Keratinocyte (primary cell): ENCODE measurements around the gene FPR3. TPM values are rescaled to one million over a fixed set of nuclear protein-coding genes. Genes with fewer than 3 reads are reported as not detected.

ENCODE experiments used
- DNase-seq: peaks from one replicate; pipeline ENCODE4 v3.0.0-alpha.2; 2011; ENCODE audit warnings: low read depth, missing footprints, low spot score
- FAIRE-seq: peaks from 2 replicates; lab custom pipeline; 2011; peaks lifted over from hg19 to GRCh38; lab: Jason Lieb, UNC
- H2AFZ ChIP-seq: 2 replicates; pipeline ENCODE4 v1.6.0; 2012; ENCODE audit warnings: low read length, control low read depth, inconsistent platforms; ENCODE audit not compliant: control insufficient read depth
- H3K27ac ChIP-seq: 2 replicates; pipeline ENCODE4 v1.5.1; 2011; ENCODE audit warnings: low read length; ENCODE audit not compliant: control insufficient read depth, insufficient read depth
- H3K27me3 ChIP-seq: 3 replicates; pipeline ENCODE4 v1.6.0; 2011; ENCODE audit warnings: low read length; ENCODE audit not compliant: control insufficient read depth, insufficient read depth; ENCODE audit errors: extremely low read depth
- H3K36me3 ChIP-seq, 2 experiments: 2 replicates in 1 of 2; 3 replicates in 1 of 2; pipeline ENCODE4 v1.5.1; 2011; ENCODE audit warnings: low read length in 2 of 2, mild to moderate bottlenecking in 1 of 2; ENCODE audit not compliant: control insufficient read depth in 2 of 2, insufficient read depth in 2 of 2; ENCODE audit errors: extremely low read depth in 1 of 2
- H3K4me1 ChIP-seq: 3 replicates; pipeline ENCODE4 v1.5.1; 2011; ENCODE audit warnings: low read length; ENCODE audit not compliant: control insufficient read depth, insufficient read depth; ENCODE audit errors: extremely low read depth
- H3K4me2 ChIP-seq: 3 replicates; pipeline ENCODE4 v1.6.0; 2011; ENCODE audit warnings: low read depth, low read length; ENCODE audit not compliant: control insufficient read depth, insufficient read depth; ENCODE audit errors: extremely low read depth
- H3K4me3 ChIP-seq, 3 experiments: fragments of 200-600 bp in 1 of 3; sonication (generic) in 1 of 3; 2 replicates in 2 of 3; 3 replicates in 1 of 3; pipeline ENCODE4 v1.5.1; 2011 to 2016; ENCODE audit warnings: low read length in 3 of 3, mild to moderate bottlenecking in 3 of 3, control low read depth in 2 of 3, inconsistent platforms in 1 of 3, low read depth in 1 of 3, mixed read lengths in 1 of 3, mixed run types in 1 of 3, moderate library complexity in 1 of 3; ENCODE audit not compliant: control insufficient read depth in 2 of 3, insufficient read depth in 2 of 3; ENCODE audit errors: extremely low read depth in 1 of 3
- H3K79me2 ChIP-seq: 2 replicates; pipeline ENCODE4 v1.6.0; 2012; ENCODE audit warnings: low read length; ENCODE audit not compliant: control insufficient read depth, insufficient read depth
- H3K9ac ChIP-seq: 3 replicates; pipeline ENCODE4 v1.6.0; 2011; ENCODE audit warnings: low read length; ENCODE audit not compliant: control insufficient read depth, insufficient read depth; ENCODE audit errors: extremely low read depth
- H3K9me1 ChIP-seq: 3 replicates; pipeline ENCODE4 v1.6.0; 2011; ENCODE audit warnings: low read length; ENCODE audit not compliant: control insufficient read depth, insufficient read depth; ENCODE audit errors: extremely low read depth
- H3K9me3 ChIP-seq: 2 replicates; pipeline ENCODE4 v1.5.1; 2012; ENCODE audit warnings: low read depth, low read length; ENCODE audit not compliant: control insufficient read depth
- H4K20me1 ChIP-seq: 3 replicates; pipeline ENCODE4 v1.6.0; 2011; ENCODE audit warnings: low read length; ENCODE audit not compliant: control insufficient read depth, insufficient read depth; ENCODE audit errors: extremely low read depth
- CTCF ChIP-seq, 3 experiments: IDR thresholded peaks in 1 of 3; conservative IDR thresholded peaks in 1 of 3; optimal IDR thresholded peaks in 1 of 3; 2 replicates in 2 of 3; 3 replicates in 1 of 3; pipeline versions ENCODE3 to v1.5.1; 2011; ENCODE audit warnings: low read length in 3 of 3, mild to moderate bottlenecking in 3 of 3, moderate library complexity in 2 of 3, control low read depth in 1 of 3, inconsistent platforms in 1 of 3; ENCODE audit not compliant: insufficient read depth in 2 of 3; ENCODE audit errors: extremely low read depth in 1 of 3
- EZH2 ChIP-seq: IDR thresholded peaks from one replicate; pipeline ENCODE4 v1.6.1; 2012; ENCODE audit warnings: inconsistent platforms, mild to moderate bottlenecking, low read length, moderate library complexity
- dilution Hi-C: fragments of 300-500 bp; cut with MboI; formaldehyde crosslinking; loops from one replicate; pipeline ENCODE4 v1.7.0; 2020; ENCODE audit warnings: low sequenced_read_pairs; ENCODE audit not compliant: extremely low pct_ligation_motif_present
- polyA plus RNA-seq, 5 experiments: library from polyadenylated mRNA; depleted of rRNA in 3 of 5; stranded (reverse) in 3 of 5; stranded (forward) in 1 of 5; unstranded in 1 of 5; fragments of >200 nt; gene quantifications; 1 replicate in 1 of 5; 2 replicates in 3 of 5; 3 replicates in 1 of 5; pipeline versions ENCODE4 v1.2.1 to v1.2.3, GENCODE V29; 2011 to 2012; ENCODE audit warnings: missing spikeins in 2 of 5, low read depth in 1 of 5, low replicate concordance in 1 of 5

FPR3 gene
- polyA plus RNA-seq, 1 donor (not counting 4 experiments of a cell fraction or from before 2014, with no cell fraction given), result not detected

- FAIRE-seq (no peak), DNase-seq (no peak)
- Histone ChIP-seq H3K79me2 (no peaks in the 10 kb centered on the region), H3K4me2 (no peak overlapping the region), H3K4me3 (no peak overlapping the region), H3K9me1 (no peaks in the 10 kb centered on the region), H3K9me3 (no peaks in the 10 kb centered on the region), H3K9ac (no peak overlapping the region), H3K4me1 (peaks cover 6% of the 10 kb centered on the region), H2AFZ (no peak overlapping the region), H3K36me3 (no peaks in the 10 kb centered on the region), H3K27me3 (peaks cover 3% of the 10 kb centered on the region), H3K27ac (no peak overlapping the region), H4K20me1 (no peaks in the 10 kb centered on the region)
- no peak for TF ChIP-seq EZH2
- no peak for TF ChIP-seq CTCF (optimal IDR thresholded peaks at IDR 0.05 in 1 of 3, IDR thresholded peaks at IDR 0.05 in 1 of 3, conservative IDR thresholded peaks at IDR 0.05 in 1 of 3; ENCODE audit: extremely low read depth in 1 of 3, insufficient read depth in 2 of 3, low read length in 3 of 3)
- dilution Hi-C loops, result no loop called here
These were observed 15.3 kb upstream of the FPR3 start for GRCh38 chr19:51779703-51780102.

- no peak overlapping the region for H3K9ac ChIP-seq
- H3K27ac ChIP-seq, result no peak overlapping the region
- no peaks in the 10 kb centered on the region for H3K36me3 ChIP-seq
- H2AFZ ChIP-seq, result no peak overlapping the region
- H3K27me3 ChIP-seq, result peaks cover 3% of the 10 kb centered on the region
- H3K79me2 ChIP-seq, result no peaks in the 10 kb centered on the region
- DNase-seq, result no peak
- H3K4me3 ChIP-seq, result no peak overlapping the region
- H3K4me1 ChIP-seq, result peaks cover 9% of the 10 kb centered on the region
- H3K9me3 ChIP-seq, result no peaks in the 10 kb centered on the region
- no peaks in the 10 kb centered on the region for H3K9me1 ChIP-seq
- dilution Hi-C loops, result no loop called here
- no peak for FAIRE-seq
- TF ChIP-seq CTCF (optimal IDR thresholded peaks at IDR 0.05 in 1 of 3, IDR thresholded peaks at IDR 0.05 in 1 of 3, conservative IDR thresholded peaks at IDR 0.05 in 1 of 3; ENCODE audit: extremely low read depth in 1 of 3, insufficient read depth in 2 of 3, low read length in 3 of 3), result no peak
- TF ChIP-seq EZH2, result no peak
- H3K4me2 ChIP-seq, result no peak overlapping the region
- no peaks in the 10 kb centered on the region for H4K20me1 ChIP-seq
These were observed 14.7 kb upstream of the FPR3 start for GRCh38 chr19:51780270-51780669.
